DOHH2 (cell line): ENCODE measurements around the gene SLC30A1.

ENCODE experiments used
- CTCF ChIP-seq: fragments of 200-600 bp; sonication (generic); IDR thresholded peaks from one replicate; pipeline ENCODE4 v1.5.1; 2014; ENCODE audit warnings: antibody characterized with exemption, mild to moderate bottlenecking, low read depth, low read length; ENCODE audit not compliant: poor library complexity, severe bottlenecking
- EZH2phosphoT487 ChIP-seq: fragments of 200-600 bp; sonication (generic); IDR thresholded peaks from 2 replicates; pipeline ENCODE4 v1.6.1; 2017; ENCODE audit warnings: borderline replicate concordance, mild to moderate bottlenecking, antibody characterized with exemption, low read length, moderate library complexity, mixed read lengths

- TF ChIP-seq CTCF (no peak), EZH2phosphoT487 (no peak)
Measured at GRCh38 chr1:211530102-211530501, 48.9 kb downstream of the SLC30A1 start.
